ENCODE data around the gene ZNRD2. TPM values are rescaled to one million over a fixed set of nuclear protein-coding genes. Genes with fewer than 3 reads are reported as not detected.

The ZNRD2 gene
- total RNA-seq, 1 donor from 2014 or later = 67.3 TPM

DNA sequence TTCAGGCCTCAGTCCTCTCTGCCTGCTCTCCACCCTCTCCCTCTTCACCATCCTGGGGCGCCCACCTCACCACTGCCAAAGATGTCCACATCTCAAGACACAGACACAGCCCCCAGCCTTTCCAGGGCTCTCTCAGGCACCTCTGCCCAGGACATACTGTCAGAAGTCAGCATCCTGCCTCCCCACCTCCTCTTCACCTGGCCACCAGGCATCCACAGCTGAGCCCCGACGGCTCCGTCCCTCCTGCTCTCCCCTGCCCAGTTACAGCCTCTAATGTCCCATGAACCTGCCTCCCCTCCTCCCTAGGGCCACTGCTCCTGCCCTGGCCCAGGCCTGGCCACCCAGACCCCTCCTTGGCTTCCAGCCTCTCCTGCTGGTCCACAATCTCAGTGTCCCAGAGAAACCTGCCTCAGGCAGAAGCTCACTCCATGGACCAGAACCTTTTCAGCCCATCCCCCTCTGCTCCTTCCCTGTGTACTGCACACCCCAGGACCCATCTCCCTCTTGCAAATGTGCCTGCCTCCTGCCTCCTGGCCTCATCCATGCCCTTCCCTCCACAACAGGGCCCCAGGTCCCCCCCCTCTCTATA is 15.3 kb upstream of the ZNRD2 start:
- TF ChIP-seq, protein P1, sequence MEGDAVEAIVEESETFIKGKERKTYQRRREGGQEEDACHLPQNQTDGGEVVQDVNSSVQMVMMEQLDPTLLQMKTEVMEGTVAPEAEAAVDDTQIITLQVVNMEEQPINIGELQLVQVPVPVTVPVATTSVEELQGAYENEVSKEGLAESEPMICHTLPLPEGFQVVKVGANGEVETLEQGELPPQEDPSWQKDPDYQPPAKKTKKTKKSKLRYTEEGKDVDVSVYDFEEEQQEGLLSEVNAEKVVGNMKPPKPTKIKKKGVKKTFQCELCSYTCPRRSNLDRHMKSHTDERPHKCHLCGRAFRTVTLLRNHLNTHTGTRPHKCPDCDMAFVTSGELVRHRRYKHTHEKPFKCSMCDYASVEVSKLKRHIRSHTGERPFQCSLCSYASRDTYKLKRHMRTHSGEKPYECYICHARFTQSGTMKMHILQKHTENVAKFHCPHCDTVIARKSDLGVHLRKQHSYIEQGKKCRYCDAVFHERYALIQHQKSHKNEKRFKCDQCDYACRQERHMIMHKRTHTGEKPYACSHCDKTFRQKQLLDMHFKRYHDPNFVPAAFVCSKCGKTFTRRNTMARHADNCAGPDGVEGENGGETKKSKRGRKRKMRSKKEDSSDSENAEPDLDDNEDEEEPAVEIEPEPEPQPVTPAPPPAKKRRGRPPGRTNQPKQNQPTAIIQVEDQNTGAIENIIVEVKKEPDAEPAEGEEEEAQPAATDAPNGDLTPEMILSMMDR (IDR thresholded peaks at IDR 0.05; ENCODE audit: insufficient read depth, low read length, poor library complexity, severe bottlenecking) = no peak
- no peak for DNase-seq (ENCODE audit: low read depth)
- Histone ChIP-seq H3K36me3 (ENCODE audit: control insufficient read depth, insufficient read depth, low read length) (peaks cover 7% of the 10 kb centered on the region), H3K27me3 (ENCODE audit: control insufficient read depth, insufficient read depth, low read length) (no peaks in the 10 kb centered on the region), H3K4me3 (ENCODE audit: low read depth, low read length) (no peak overlapping the region)

DNA sequence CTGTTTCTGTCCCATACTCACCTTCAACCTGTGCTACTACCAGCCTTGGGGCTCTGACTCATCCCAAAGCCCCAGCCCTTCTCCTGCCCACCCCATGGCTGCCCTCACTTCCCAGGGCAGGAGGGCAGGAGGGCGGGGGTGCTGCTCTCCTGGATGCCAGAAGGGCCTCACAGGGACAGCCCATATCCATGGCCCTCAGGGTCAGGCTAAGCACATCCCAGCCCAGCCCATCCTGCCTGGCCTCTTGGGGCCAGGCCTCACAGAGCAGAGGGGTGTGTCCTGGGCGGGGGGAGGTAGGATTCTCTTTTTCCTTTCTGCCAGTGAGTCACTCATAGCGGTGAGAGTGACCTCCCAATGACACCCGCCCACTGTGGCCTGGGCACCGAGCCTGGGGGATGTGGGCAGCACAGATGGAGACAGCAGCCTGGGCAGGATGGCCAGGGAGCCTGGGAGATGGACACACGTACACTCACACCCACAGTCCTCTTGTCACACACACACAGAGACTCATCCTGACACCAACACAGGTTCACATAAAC is 14.5 kb upstream of the ZNRD2 start:
- peaks cover 7% of the 10 kb centered on the region for H3K36me3 ChIP-seq (ENCODE audit: control insufficient read depth, insufficient read depth, low read length)
- TF ChIP-seq, protein P1 (IDR thresholded peaks at IDR 0.05; ENCODE audit: insufficient read depth, low read length, poor library complexity, severe bottlenecking) = no peak
- no peaks in the 10 kb centered on the region for H3K27me3 ChIP-seq (ENCODE audit: control insufficient read depth, insufficient read depth, low read length)
- no peak overlapping the region for H3K4me3 ChIP-seq (ENCODE audit: low read depth, low read length)
- no peak for DNase-seq (ENCODE audit: low read depth)

DNA sequence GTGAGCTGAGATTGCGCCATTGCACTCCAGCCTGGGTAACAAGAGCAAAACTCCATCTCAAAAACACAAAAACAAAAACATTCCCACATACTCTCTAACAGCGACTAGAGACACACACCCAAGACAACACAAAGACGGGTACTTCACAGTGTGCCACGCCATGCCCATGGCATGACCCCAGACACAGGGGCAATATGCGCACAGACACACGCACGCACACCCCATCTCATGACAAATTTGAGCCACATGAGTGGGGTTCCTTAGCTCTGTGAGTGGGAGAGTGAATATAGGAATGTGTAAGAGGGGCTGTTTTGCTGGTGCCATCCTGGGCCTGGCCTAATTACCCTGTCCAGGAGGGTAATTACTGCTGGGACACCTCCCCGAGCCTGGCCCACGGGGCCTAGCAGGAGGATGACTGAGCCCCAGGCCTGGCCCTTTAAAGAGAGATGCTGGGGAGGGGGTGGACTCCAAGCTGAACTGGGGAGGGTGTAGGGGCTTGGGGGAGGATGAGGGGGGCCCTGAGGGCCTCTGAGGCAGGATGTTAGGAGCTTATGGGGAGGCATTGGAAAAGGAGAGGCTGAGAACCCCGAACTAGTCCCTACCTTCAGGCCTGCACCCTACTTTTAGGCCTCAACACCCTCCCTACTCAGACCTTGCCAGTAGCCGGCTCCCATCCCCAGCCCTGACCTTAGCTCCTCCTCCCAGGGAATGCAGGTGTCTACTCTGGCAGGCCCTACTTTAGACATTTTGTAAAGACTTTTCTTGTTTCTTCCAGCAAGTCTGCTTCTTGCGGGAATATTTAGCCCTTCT is 13.6 kb upstream of the ZNRD2 start:
- Histone ChIP-seq H3K36me3 (ENCODE audit: control insufficient read depth, insufficient read depth, low read length) (peaks cover 4% of the 10 kb centered on the region), H3K27me3 (ENCODE audit: control insufficient read depth, insufficient read depth, low read length) (no peaks in the 10 kb centered on the region), H3K4me3 (ENCODE audit: low read depth, low read length) (peak overlapping the region; percentile 54)
- TF ChIP-seq, protein P1 (IDR thresholded peaks at IDR 0.05; ENCODE audit: insufficient read depth, low read length, poor library complexity, severe bottlenecking) = no peak
- no peak for DNase-seq (ENCODE audit: low read depth)

DNA sequence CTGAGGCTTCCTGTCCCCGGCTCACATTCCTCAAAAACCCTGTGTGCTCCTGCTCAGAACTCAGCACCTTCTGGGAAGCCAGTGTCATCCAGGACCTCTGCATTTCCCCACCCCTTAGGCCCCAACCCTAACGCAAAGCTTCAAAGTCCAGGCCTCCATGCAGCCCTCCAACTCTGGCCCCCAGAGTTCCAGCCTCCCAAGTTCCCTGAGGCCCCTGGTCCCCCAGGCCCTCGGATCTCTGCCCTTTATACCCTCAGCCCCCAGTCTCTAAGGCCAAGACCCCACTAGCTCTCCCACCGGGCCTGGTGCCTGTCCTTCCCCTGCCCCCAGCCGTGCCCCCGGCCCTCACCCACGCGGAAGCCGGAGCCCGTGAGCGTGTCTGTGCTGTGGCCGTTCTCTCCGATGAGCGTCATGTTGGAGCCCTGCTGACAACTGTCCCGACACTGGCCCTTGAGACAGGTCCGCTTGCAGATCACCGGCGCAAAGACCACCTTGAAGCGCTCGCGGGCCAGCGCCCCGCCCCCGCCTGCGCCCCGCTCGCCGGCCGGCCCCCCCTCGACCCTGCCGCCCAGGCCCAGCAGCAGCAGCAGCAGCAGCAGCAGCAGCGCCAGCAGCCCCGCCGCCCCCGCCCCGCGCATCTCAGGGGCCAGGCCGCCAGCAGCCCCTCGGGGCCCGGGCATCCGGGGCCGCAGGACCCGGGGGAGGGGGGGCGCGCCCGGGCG is 12.8 kb upstream of the ZNRD2 start:
- TF ChIP-seq, protein P1 (IDR thresholded peaks at IDR 0.05; ENCODE audit: insufficient read depth, low read length, poor library complexity, severe bottlenecking) = no peak
- no peak for DNase-seq (ENCODE audit: low read depth)
- no peaks in the 10 kb centered on the region for H3K27me3 ChIP-seq (ENCODE audit: control insufficient read depth, insufficient read depth, low read length)
- peak overlapping the region; percentile 54 for H3K4me3 ChIP-seq (ENCODE audit: low read depth, low read length)
- no peaks in the 10 kb centered on the region for H3K36me3 ChIP-seq (ENCODE audit: control insufficient read depth, insufficient read depth, low read length)

DNA sequence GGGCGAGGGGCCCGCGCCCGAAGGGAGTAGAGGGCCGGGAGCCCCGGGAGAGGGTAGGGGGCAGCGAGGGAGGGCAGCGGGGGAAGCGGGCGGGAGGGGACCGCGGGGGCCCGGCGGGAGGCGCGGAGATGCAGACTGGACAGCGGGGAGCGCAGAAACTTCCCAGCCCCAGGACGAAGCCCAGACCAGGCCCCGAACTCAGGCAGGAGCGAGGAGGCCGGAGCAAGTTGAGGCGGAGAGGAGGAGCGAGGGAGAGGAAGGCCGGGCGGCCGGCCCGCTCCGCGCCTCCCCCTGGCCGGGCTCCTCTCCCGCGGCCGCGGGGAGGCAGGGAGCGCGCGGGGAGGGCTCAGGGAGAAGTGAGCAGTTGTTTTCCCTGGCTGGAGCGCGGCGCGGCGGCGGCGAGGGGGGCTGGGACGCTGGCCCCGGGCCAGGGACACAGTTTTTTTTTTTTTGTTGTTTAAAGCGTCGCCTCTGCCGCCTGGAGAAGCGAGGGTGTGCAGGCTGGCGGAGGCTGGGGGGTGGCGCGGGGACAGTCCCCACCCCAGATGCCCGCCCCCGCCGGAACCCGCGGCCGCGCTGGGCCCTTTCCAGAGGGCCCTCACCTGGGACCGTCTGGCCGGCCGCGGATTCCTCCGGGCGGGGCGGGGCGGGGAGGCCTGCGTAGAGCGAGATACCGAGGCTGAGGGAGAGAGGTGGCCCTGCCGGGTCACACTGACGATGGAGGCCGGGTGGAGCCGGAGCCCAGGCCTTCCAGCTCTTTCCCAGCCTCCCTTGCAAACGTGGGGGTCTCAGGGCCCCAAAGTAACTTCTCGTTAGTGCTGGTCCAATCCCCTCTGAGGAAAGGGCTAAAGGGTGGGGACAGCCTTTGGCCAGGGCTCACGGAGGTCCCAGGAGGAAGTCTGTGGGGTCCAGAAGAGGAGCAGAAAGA is 12.0 kb upstream of the ZNRD2 start, which contains the start of gene LTBP3:
Gene LTBP3, minus strand, starts transcription at position 358 of the 928 bp plus-strand sequence. CDS start 400 bp downstream, outside the sequence.
- H3K36me3 ChIP-seq (ENCODE audit: control insufficient read depth, insufficient read depth, low read length) = no peaks in the 10 kb centered on the region
- H3K27me3 ChIP-seq (ENCODE audit: control insufficient read depth, insufficient read depth, low read length) = no peaks in the 10 kb centered on the region
- peak within 1 kb of the TSS; percentile 54 for H3K4me3 ChIP-seq (ENCODE audit: low read depth, low read length)
- TF ChIP-seq, protein P1 (IDR thresholded peaks at IDR 0.05; ENCODE audit: insufficient read depth, low read length, poor library complexity, severe bottlenecking) = no peak
- DNase-seq (ENCODE audit: low read depth) = no peak
